ENCODE measurements around the gene RTN4RL2.
"Not testable (repeated sequence)": the region's sequence is repeated elsewhere in the genome, so short reads cannot be mapped to it uniquely, and the experiment has no call there.

The RTN4RL2 gene

GRCh38 chr11:57434640-57435546 is 25.4 kb upstream of the RTN4RL2 start:
- DNase-seq, result no peak

GRCh38 chr11:57436031-57436430 is 24.3 kb upstream of the RTN4RL2 start:
- DNase-seq, result no peak

- no peak for DNase-seq
Observed at GRCh38 chr11:57438345-57439285, 21.7 kb upstream of the RTN4RL2 start.

GRCh38 chr11:57439786-57440185 is 20.5 kb upstream of the RTN4RL2 start:
- DNase-seq, result no peak

- no peak for DNase-seq
Observed at GRCh38 chr11:57440744-57441414, 19.4 kb upstream of the RTN4RL2 start.

- peak; percentile 74 for DNase-seq
Observed at GRCh38 chr11:57444362-57445121, 15.8 kb upstream of the RTN4RL2 start.

- DNase-seq, result not testable (repeated sequence)
Observed at GRCh38 chr11:57445122-57445394, 15.3 kb upstream of the RTN4RL2 start.

- DNase-seq, result no peak
Observed at GRCh38 chr11:57446055-57446454, 14.3 kb upstream of the RTN4RL2 start.

GRCh38 chr11:57453543-57454177 is 6.7 kb upstream of the RTN4RL2 start:
- DNase-seq, result no peak

GRCh38 chr11:57456960-57457642 is 3.2 kb upstream of the RTN4RL2 start:
- peak; percentile 86 for DNase-seq

GRCh38 chr11:57457643-57458023 is 2.7 kb upstream of the RTN4RL2 start:
- no peak for DNase-seq

GRCh38 chr11:57458060-57458409 is 2.3 kb upstream of the RTN4RL2 start:
- peak; percentile 45 for DNase-seq

GRCh38 chr11:57458410-57459163 is 1.7 kb upstream of the RTN4RL2 start:
- DNase-seq, result peak; percentile 79

GRCh38 chr11:57459164-57460021 is 935 bp upstream of the RTN4RL2 start:
- peak; percentile 54 for DNase-seq

GRCh38 chr11:57460758-57461749 is 726 bp downstream of the RTN4RL2 start:
- DNase-seq, result no peak

- DNase-seq, result no peak
Observed at GRCh38 chr11:57461841-57462489, 1.6 kb downstream of the RTN4RL2 start.

GRCh38 chr11:57462597-57462996 is 2.3 kb downstream of the RTN4RL2 start:
- no peak for DNase-seq

Measured in hematopoietic multipotent progenitor cell treated with erythropoietin and hydrocortisone succinate and interleukin-3 and kit ligand, for 6 days (in vitro differentiated cells).